GM19043 (cell line): ENCODE data around the gene EDN1.

Source experiments
- ATAC-seq: cut with Tn5 transposase; IDR thresholded peaks from one replicate; pipeline ENCODE4 v1.9.1; 2021; ENCODE audit warnings: low read depth; ENCODE audit not compliant: unreplicated experiment

Gene EDN1

GRCh38 chr6:12266571-12266970, 23.6 kb upstream of the EDN1 start:
- ATAC-seq, result no peak

DNA sequence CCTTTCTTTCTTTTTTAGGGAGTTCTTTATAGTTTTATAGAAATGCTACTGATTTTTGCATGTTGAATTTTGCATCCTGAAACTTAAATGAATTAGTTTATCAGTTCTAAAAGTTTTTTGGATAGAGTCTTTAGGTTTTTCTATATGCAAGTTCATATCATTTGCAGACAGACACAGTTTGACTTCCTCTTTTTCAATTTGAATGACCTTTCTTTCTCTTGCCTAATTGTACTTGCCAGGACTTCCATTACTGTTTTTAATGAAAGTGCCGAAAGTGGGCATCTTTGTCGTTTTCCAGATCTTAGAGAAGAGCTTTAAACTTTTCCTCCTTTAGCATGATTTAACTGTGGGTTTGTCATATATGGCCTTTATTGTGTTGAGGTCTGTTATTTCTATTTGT, 21.1 kb upstream of the EDN1 start:
- ATAC-seq, result no peak

DNA sequence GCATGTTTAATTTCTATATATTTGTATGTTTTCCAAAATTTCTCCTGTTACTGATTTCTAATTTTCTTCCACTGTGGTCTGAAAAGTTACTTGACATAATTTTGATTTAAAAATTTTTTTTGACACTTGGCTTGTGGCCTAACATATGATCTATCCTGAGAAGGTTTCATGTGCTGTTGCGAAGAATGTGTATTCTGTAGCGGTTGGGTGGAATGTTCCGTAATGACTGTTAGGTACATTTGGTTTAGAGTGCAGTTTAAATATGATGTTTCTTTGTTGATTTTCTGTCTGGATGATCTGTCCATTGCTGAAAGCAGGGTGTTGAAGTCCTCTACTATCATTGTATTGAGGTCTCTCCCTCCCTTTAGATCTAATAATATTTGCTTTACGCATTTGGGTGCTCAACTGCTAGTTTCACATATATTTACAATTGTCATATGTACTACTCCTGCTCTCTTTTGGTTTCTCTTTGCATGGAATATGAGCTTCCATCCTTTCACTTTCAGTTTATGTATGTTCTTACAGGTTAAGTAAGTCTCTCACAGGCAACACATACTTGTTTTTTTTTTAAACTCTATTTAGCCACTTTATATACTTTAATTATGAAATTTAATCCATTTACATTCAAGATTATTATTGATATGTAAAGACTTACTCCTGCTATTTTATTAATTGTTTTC, 19.5 kb upstream of the EDN1 start:
- ATAC-seq, result no peak

- no peak for ATAC-seq
Measured at GRCh38 chr6:12271594-12271993, 18.6 kb upstream of the EDN1 start.

- ATAC-seq, result no peak
Measured at GRCh38 chr6:12271997-12272396, 18.2 kb upstream of the EDN1 start.

- ATAC-seq, result no peak
Measured at GRCh38 chr6:12275107-12275506, 15.1 kb upstream of the EDN1 start.

DNA sequence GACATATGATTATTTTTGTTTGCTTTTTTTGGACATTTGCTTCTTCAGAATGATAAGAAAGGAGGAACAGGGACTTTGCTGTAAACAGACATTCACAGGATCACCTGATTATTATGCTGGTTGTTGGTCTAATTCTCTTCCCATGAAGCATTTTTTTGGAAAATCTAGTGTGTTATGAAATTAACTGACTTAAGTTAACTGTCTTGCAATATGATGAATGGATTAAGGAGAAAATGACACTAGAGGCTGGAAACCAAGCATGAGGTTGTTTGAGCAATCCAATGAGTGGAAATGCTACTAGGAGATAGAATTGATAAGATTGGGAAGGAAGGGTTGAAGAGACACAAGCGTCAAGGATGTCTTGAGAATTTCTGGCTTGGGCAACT, 13.2 kb upstream of the EDN1 start:
- ATAC-seq, result no peak

DNA sequence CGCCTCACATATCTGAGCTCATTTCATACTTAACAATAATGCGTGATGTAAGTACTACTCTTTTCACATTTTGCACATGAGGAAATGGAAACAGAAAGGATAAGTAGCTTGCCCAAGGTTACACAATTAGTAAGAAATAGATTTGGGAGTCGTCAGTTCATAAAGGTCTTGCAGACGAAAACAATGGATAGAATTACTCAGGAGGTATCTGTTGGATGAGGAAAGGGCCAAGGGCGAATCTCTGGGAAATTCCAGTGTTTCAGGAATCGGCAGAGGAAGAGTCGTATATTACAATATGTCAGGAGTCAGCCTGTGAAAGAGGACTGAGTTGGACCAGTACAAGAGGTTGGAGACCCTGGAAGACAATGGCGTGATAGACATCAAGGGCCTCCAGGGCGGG, 12.8 kb upstream of the EDN1 start:
- no peak for ATAC-seq

- ATAC-seq, result no peak
Measured at GRCh38 chr6:12278915-12279314, 11.2 kb upstream of the EDN1 start.

GRCh38 chr6:12279322-12280091, 10.7 kb upstream of the EDN1 start:
- no peak for ATAC-seq

- no peak for ATAC-seq
Measured at GRCh38 chr6:12280458-12280857, 9.7 kb upstream of the EDN1 start.

- ATAC-seq, result no peak
Measured at GRCh38 chr6:12280902-12281301, 9.3 kb upstream of the EDN1 start.

DNA sequence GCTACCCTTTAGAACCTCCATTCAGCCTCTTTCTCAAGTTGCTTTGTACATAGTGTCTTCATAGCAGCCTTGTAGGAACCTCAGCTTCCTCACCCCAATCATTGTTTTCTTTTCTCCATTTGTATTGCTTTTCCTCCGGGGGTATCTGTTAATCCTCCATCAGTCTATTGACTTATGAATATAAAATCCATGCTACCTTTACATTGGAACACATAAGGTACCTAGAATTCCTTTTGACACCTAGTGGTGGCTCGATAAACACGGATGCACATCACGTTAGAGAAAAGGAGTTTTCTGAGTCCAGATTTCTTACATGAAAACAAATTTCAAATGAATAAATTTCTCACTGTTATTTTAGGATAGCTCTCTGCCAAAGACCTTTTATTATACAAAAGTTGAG, 6.3 kb upstream of the EDN1 start:
- ATAC-seq, result no peak

GRCh38 chr6:12286373-12287110, 3.6 kb upstream of the EDN1 start:
- ATAC-seq, result no peak

DNA sequence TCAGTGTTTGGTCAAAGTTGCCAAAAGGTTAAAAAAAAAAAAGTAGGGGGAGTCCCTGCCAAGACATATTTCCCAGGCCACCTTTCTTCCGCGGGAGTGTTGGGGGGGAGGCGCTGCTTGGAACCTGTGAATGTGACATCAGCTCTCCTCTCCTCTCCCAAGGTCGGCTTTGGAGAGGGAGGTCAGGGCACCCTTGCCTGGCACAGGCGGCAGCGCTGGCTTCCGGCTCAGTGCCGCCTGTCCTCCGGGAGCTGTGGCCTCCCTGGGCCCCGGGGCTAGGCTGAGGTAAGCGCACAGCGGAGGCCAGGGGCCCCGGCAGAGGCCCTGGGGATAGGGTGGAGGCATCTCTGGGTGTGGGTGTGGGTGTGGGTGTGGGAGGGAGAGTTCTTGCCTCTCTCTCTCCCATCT, 1.9 kb upstream of the EDN1 start:
- ATAC-seq, result no peak

GRCh38 chr6:12288914-12289313, 1.2 kb upstream of the EDN1 start:
- no peak for ATAC-seq

DNA sequence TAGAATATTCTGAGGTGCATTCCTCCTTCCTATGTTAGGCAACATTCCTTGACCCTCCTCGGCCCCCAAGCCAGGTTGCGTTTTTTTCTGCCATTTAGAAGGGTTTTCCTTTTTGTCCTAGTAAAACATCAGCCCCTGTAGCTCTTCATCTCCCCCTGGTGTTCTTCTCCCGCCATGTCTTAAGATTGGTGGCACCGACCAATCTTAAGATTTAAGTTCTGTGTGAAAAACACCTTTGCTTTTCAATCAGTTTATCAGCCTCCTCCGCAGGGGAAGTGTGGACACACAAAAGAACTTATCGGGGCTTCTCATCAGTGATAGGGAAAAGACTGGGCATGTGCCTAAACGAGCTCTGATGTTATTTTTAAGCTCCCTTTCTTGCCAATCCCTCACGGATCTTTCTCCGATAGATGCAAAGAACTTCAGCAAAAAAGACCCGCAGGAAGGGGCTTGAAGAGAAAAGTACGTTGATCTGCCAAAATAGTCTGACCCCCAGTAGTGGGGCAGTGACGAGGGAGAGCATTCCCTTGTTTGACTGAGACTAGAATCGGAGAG, 719 bp upstream of the EDN1 start:
- ATAC-seq, result no peak

DNA sequence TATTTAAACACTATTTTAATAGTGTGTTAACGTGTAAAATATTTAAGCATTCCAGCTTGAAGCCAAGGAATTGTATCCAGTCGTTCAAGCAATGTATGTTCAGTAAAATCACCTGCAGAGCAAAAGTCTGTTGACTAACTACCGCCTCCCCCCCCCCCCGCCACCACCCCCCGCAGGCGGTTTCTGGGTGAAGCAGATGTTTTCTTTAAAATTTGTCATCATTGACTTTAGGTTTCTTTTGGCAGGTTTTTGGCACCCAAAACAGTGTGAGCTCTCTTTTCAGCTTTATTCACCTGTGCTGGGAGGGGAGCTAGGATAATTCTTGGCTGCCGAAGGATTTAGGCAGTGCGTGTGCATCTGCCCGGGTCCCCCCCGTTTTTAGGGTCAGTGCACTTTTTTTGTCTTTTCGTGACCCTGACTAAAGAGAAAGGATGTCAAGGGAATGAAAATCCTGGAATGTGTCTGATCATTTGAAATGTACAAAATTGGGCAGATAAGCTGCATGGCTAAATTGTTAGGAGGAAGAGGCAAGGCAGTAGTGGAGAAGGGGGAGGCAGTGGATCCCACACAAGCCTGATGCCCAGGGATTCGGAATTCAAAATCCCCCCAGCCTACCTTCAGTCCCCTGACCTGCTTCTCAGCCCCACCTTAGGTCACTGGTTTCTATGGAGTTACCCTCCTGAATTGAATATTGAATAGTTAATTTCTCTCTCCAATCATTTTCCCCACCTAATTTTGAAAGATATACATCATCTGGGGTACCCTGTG, 1.1 kb downstream of the EDN1 start:
- ATAC-seq, result no peak

DNA sequence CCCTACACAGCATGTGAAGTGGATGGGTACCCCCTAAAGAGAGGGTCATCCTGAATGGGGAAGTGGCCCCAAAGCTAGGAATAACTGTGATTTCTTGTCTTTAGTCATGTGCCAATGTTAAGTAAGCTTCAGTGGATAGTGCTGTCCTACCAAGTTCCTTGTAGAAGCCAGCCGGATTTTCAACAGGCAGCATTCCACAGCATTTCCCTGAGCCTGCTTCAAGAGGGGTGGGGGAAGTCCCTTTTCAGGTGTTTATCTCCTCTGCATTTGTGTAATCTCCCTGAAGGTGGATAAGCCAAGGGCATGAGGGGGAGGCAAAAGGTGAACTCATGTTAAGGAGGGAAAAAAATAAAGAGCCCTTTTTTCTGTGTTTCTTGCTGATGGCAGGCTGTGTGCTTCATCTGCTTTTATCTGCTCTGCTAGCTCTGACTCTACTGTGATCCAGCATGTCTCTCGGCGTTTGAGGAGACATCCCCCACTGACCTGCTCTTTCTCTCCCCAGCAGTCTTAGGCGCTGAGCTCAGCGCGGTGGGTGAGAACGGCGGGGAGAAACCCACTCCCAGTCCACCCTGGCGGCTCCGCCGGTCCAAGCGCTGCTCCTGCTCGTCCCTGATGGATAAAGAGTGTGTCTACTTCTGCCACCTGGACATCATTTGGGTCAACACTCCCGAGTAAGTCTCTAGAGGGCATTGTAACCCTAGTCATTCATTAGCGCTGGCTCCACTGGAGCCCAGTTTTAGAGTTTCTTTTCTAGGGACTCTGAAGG, 1.9 kb downstream of the EDN1 start:
- no peak for ATAC-seq
